Measurements from ENCODE around the gene USP6.

GRCh38 chr17:5118219-5118618, 2.4 kb downstream of the USP6 start:
- TF ChIP-seq TCF4 (CRISPR knock-in tag; IDR thresholded peaks at IDR 0.05; ENCODE audit: borderline replicate concordance) (no peak), CREB5 (CRISPR knock-in tag; IDR thresholded peaks at IDR 0.05; ENCODE audit: low read depth) (no peak), GLIS3 (CRISPR knock-in tag; IDR thresholded peaks at IDR 0.05) (no peak), ZFP30 (CRISPR knock-in tag; IDR thresholded peaks at IDR 0.05) (no peak), PATZ1 (CRISPR knock-in tag; IDR thresholded peaks at IDR 0.05; ENCODE audit: borderline replicate concordance) (no peak), ZC3H10 (CRISPR knock-in tag; IDR thresholded peaks at IDR 0.05) (no peak), CSRNP3 (CRISPR knock-in tag; IDR thresholded peaks at IDR 0.05) (no peak), POU6F1 (CRISPR knock-in tag; IDR thresholded peaks at IDR 0.05; ENCODE audit: borderline replicate concordance, low read depth) (no peak), SNAI2 (CRISPR knock-in tag; IDR thresholded peaks at IDR 0.05) (no peak), OSR1 (CRISPR knock-in tag; IDR thresholded peaks at IDR 0.05) (no peak), TOX (CRISPR knock-in tag; IDR thresholded peaks at IDR 0.05; ENCODE audit: borderline replicate concordance) (no peak), ZFP3 (CRISPR knock-in tag; IDR thresholded peaks at IDR 0.05) (no peak), ZNF8 (CRISPR knock-in tag; IDR thresholded peaks at IDR 0.05) (no peak)

Measured in SK-N-SH treated with all-trans-retinoic acid at 6 μM for 48 hours (cell line).